Astrocyte (in vitro differentiated cells and primary cell): ENCODE measurements around the gene LAMA1. TPM values are rescaled to one million over a fixed set of nuclear protein-coding genes. Genes with fewer than 3 reads are reported as not detected.
"Not testable (repeated sequence)": the region's sequence is repeated elsewhere in the genome, so short reads cannot be mapped to it uniquely, and the experiment has no call there.

Source experiments
- DNase-seq: peaks from one replicate; pipeline ENCODE4 v3.0.0-alpha.2; 2010; ENCODE audit warnings: low read depth
- FAIRE-seq: peaks from 2 replicates; lab custom pipeline; 2011; peaks lifted over from hg19 to GRCh38; lab: Jason Lieb, UNC
- H2AFZ ChIP-seq: 2 replicates; pipeline ENCODE4 v1.6.0; 2012; ENCODE audit warnings: low read depth, low read length, inconsistent platforms
- H3K27ac ChIP-seq: 2 replicates; pipeline ENCODE4 v1.5.1; 2011; ENCODE audit warnings: low read depth, low read length, inconsistent platforms
- H3K27me3 ChIP-seq: 2 replicates; pipeline ENCODE4 v1.6.0; 2011; ENCODE audit warnings: low read length, inconsistent platforms; ENCODE audit not compliant: insufficient read depth
- H3K36me3 ChIP-seq: 2 replicates; pipeline ENCODE4 v1.5.1; 2011; ENCODE audit warnings: low read length, inconsistent platforms; ENCODE audit not compliant: insufficient read depth
- H3K4me1 ChIP-seq: 2 replicates; pipeline ENCODE4 v1.5.1; 2011; ENCODE audit warnings: low read length, inconsistent platforms; ENCODE audit not compliant: insufficient read depth
- H3K4me2 ChIP-seq: 2 replicates; pipeline ENCODE4 v1.6.0; 2012; ENCODE audit warnings: low read length, inconsistent platforms
- H3K4me3 ChIP-seq: 2 replicates; pipeline ENCODE4 v1.5.1; 2011; ENCODE audit warnings: low read depth, mild to moderate bottlenecking, low read length, inconsistent platforms; ENCODE audit not compliant: insufficient read depth
- H3K79me2 ChIP-seq: 2 replicates; pipeline ENCODE4 v1.6.0; 2012; ENCODE audit warnings: mild to moderate bottlenecking, low read length, inconsistent platforms; ENCODE audit not compliant: insufficient read depth
- H3K9ac ChIP-seq: 2 replicates; pipeline ENCODE4 v1.6.0; 2012; ENCODE audit warnings: mild to moderate bottlenecking, low read length, inconsistent platforms
- H3K9me3 ChIP-seq: 2 replicates; pipeline ENCODE4 v1.5.1; 2012; ENCODE audit warnings: low read depth, mild to moderate bottlenecking, low read length, inconsistent platforms; ENCODE audit not compliant: insufficient read depth
- H4K20me1 ChIP-seq: 2 replicates; pipeline ENCODE4 v1.6.0; 2012; ENCODE audit warnings: low read length, inconsistent platforms; ENCODE audit not compliant: insufficient read depth
- H3K27ac Mint-ChIP-seq: one replicate; pipeline ENCODE4 v1.8.0; 2021; ENCODE audit warnings: mild to moderate bottlenecking, mixed read lengths; ENCODE audit not compliant: unreplicated experiment
- H3K27me3 Mint-ChIP-seq: one replicate; pipeline ENCODE4 v1.8.0; 2021; ENCODE audit warnings: low read depth, mixed read lengths; ENCODE audit not compliant: unreplicated experiment
- H3K36me3 Mint-ChIP-seq: one replicate; pipeline ENCODE4 v1.8.0; 2021; ENCODE audit warnings: low read depth, mixed read lengths; ENCODE audit not compliant: unreplicated experiment
- H3K4me1 Mint-ChIP-seq: one replicate; pipeline ENCODE4 v1.8.0; 2021; ENCODE audit warnings: low read depth, mixed read lengths; ENCODE audit not compliant: unreplicated experiment
- H3K4me3 Mint-ChIP-seq: one replicate; pipeline ENCODE4 v1.8.0; 2021; ENCODE audit warnings: mild to moderate bottlenecking, moderate library complexity, mixed read lengths; ENCODE audit not compliant: unreplicated experiment
- H3K9me3 Mint-ChIP-seq: one replicate; pipeline ENCODE4 v1.8.0; 2021; ENCODE audit warnings: mild to moderate bottlenecking, mixed read lengths; ENCODE audit not compliant: unreplicated experiment
- CTCF ChIP-seq: IDR thresholded peaks from 2 replicates; pipeline ENCODE4 v1.5.1; 2011; ENCODE audit warnings: low read depth, mild to moderate bottlenecking, inconsistent platforms, low read length, moderate library complexity; ENCODE audit not compliant: insufficient read depth
- EZH2 ChIP-seq: IDR thresholded peaks from 2 replicates; pipeline ENCODE4 v1.6.1; 2012; ENCODE audit warnings: mild to moderate bottlenecking, low read length, inconsistent platforms; ENCODE audit not compliant: insufficient read depth
- total RNA-seq: library from RNA; stranded (reverse); gene quantifications from 2 replicates; pipeline ENCODE4 v1.2.1, GENCODE V29; 2021

LAMA1 gene
- total RNA-seq, 1 donor from 2014 or later, result 17.4 TPM

- no peak overlapping the region for H3K27ac Mint-ChIP-seq
- Histone ChIP-seq H3K27ac (no peak overlapping the region), H3K4me1 (no peaks in the 10 kb centered on the region), H3K9ac (no peak overlapping the region), H3K27me3 (no peaks in the 10 kb centered on the region), H2AFZ (no peak overlapping the region), H4K20me1 (no peaks in the 10 kb centered on the region), H3K4me2 (no peak overlapping the region), H3K9me3 (no peaks in the 10 kb centered on the region), H3K79me2 (no peaks in the 10 kb centered on the region), H3K36me3 (no peaks in the 10 kb centered on the region), H3K4me3 (no peak overlapping the region)
- no peak for FAIRE-seq
- no peaks in the 10 kb centered on the region for H3K9me3 Mint-ChIP-seq
- TF ChIP-seq CTCF (no peak), EZH2 (no peak)
- no peak for DNase-seq
- no peaks in the 10 kb centered on the region for H3K27me3 Mint-ChIP-seq
- no peaks in the 10 kb centered on the region for H3K4me1 Mint-ChIP-seq
- no peaks in the 10 kb centered on the region for H3K36me3 Mint-ChIP-seq
- H3K4me3 Mint-ChIP-seq, result no peak overlapping the region
These were observed 29.8 kb upstream of the LAMA1 start for GRCh38 chr18:7147399-7147798.

GRCh38 chr18:7146067-7146466, 28.5 kb upstream of the LAMA1 start:
- Mint-ChIP-seq H3K9me3 (no peaks in the 10 kb centered on the region), H3K4me3 (no peak overlapping the region)

GRCh38 chr18:7144921-7145320, 27.3 kb upstream of the LAMA1 start:
- not testable (repeated sequence) for FAIRE-seq

More at GRCh38 chr18:7146067-7146466, 28.5 kb upstream of the LAMA1 start:
- no peaks in the 10 kb centered on the region for H4K20me1 ChIP-seq
- no peak overlapping the region for H2AFZ ChIP-seq
- TF ChIP-seq CTCF (no peak), EZH2 (no peak)
- H3K4me2 ChIP-seq, result no peak overlapping the region
- H3K27ac ChIP-seq, result no peak overlapping the region
- H3K9me3 ChIP-seq, result no peaks in the 10 kb centered on the region
- H3K36me3 ChIP-seq, result no peaks in the 10 kb centered on the region
- H3K4me1 ChIP-seq, result no peaks in the 10 kb centered on the region
- FAIRE-seq (peak; percentile 67), DNase-seq (no peak)
- H3K9ac ChIP-seq, result no peak overlapping the region
- peak overlapping the region; percentile 2 for H3K27ac Mint-ChIP-seq
- H3K27me3 Mint-ChIP-seq, result no peaks in the 10 kb centered on the region
- no peaks in the 10 kb centered on the region for H3K4me1 Mint-ChIP-seq
- H3K27me3 ChIP-seq, result no peaks in the 10 kb centered on the region
- no peaks in the 10 kb centered on the region for H3K36me3 Mint-ChIP-seq
- no peaks in the 10 kb centered on the region for H3K79me2 ChIP-seq
- no peak overlapping the region for H3K4me3 ChIP-seq

More at GRCh38 chr18:7144921-7145320, 27.3 kb upstream of the LAMA1 start:
- H3K4me1 ChIP-seq, H3K36me3 Mint-ChIP-seq, H2AFZ ChIP-seq, H3K27ac Mint-ChIP-seq, H3K27me3 ChIP-seq, H3K9me3 ChIP-seq, H3K27me3 Mint-ChIP-seq, H3K27ac ChIP-seq, H3K4me1 Mint-ChIP-seq, H3K4me3 Mint-ChIP-seq, H3K9me3 Mint-ChIP-seq, H3K9ac ChIP-seq, H3K36me3 ChIP-seq, H3K4me2 ChIP-seq, H3K79me2 ChIP-seq, H4K20me1 ChIP-seq, DNase-seq, H3K4me3 ChIP-seq: not testable (repeated sequence)
